ENCODE data around the gene TMCC3.

The TMCC3 gene

GRCh38 chr12:94628369-94628768 is 22.0 kb downstream of the TMCC3 start:
- no peak for TF ChIP-seq CTCF (IDR thresholded peaks at IDR 0.05; ENCODE audit: low read depth, low read length, missing control alignments)
- H3K4me3 ChIP-seq (ENCODE audit: low read depth, low read length): no peak overlapping the region
- DNase-seq (ENCODE audit: low read depth): no peak

GRCh38 chr12:94625531-94625930 is 24.8 kb downstream of the TMCC3 start:
- no peak for DNase-seq (ENCODE audit: low read depth)
- no peak for TF ChIP-seq CTCF (IDR thresholded peaks at IDR 0.05; ENCODE audit: low read depth, low read length, missing control alignments)

GRCh38 chr12:94623161-94623920 is 27.0 kb downstream of the TMCC3 start:
- H3K4me3 ChIP-seq (ENCODE audit: low read depth, low read length): no peak overlapping the region
- no peak for TF ChIP-seq CTCF (IDR thresholded peaks at IDR 0.05; ENCODE audit: low read depth, low read length, missing control alignments)
- DNase-seq (ENCODE audit: low read depth): no peak

More at GRCh38 chr12:94625531-94625930, 24.8 kb downstream of the TMCC3 start:
- H3K4me3 ChIP-seq (ENCODE audit: low read depth, low read length): no peak overlapping the region

GRCh38 chr12:94622475-94622874 is 27.9 kb downstream of the TMCC3 start:
- DNase-seq (ENCODE audit: low read depth): no peak

GRCh38 chr12:94621662-94622359 is 28.5 kb downstream of the TMCC3 start:
- TF ChIP-seq CTCF (IDR thresholded peaks at IDR 0.05; ENCODE audit: low read depth, low read length, missing control alignments): no peak
- peak overlapping the region; percentile 39; the same call in 1 of the 2 replicates for H3K4me3 ChIP-seq (ENCODE audit: low read depth, low read length)
- peak; percentile 58 for DNase-seq (ENCODE audit: low read depth)

More at GRCh38 chr12:94622475-94622874, 27.9 kb downstream of the TMCC3 start:
- TF ChIP-seq CTCF (IDR thresholded peaks at IDR 0.05; ENCODE audit: low read depth, low read length, missing control alignments): no peak
- H3K4me3 ChIP-seq (ENCODE audit: low read depth, low read length): no peak overlapping the region

GRCh38 chr12:94620621-94621020 is 29.7 kb downstream of the TMCC3 start:
- H3K4me3 ChIP-seq (ENCODE audit: low read depth, low read length): no peak overlapping the region
- DNase-seq (ENCODE audit: low read depth): no peak
- TF ChIP-seq CTCF (IDR thresholded peaks at IDR 0.05; ENCODE audit: low read depth, low read length, missing control alignments): no peak
